Astrocyte of the spinal cord (primary cell): ENCODE measurements around the gene FOXRED2.
A peak's percentile ranks its signal among the peaks of the same experiment; 100 is the strongest.

ENCODE experiments used
- DNase-seq: peaks from one replicate; pipeline ENCODE4 v3.0.0; 2011; ENCODE audit warnings: low read depth, low spot score
- H3K4me3 ChIP-seq: 2 replicates; pipeline ENCODE4 v1.5.1; 2011; ENCODE audit warnings: low read depth, mild to moderate bottlenecking, low read length, moderate library complexity
- CTCF ChIP-seq: IDR thresholded peaks from 2 replicates; pipeline ENCODE4 v1.5.1; 2012; ENCODE audit warnings: low read depth, mild to moderate bottlenecking, low read length, inconsistent platforms
- in situ Hi-C: cut with HindIII; loops from 2 replicates; pipeline ENCODE4 v1.10.0; 2017; ENCODE audit warnings: low sequenced_read_pairs

FOXRED2 gene

GRCh38 chr22:36481393-36482168 lies 25.3 kb downstream of the FOXRED2 start, which contains the start of gene TXN2:
TXN2 (minus strand) TSS chr22:36481640; CDS start chr22:36480837, 803 bp downstream.
- peak; percentile 98 for DNase-seq
- TF ChIP-seq CTCF, result no peak
- peak within 1 kb of the TSS; percentile 79 for H3K4me3 ChIP-seq
- in situ Hi-C loops, result no loop called here

GRCh38 chr22:36480941-36481392 lies 25.9 kb downstream of the FOXRED2 start:
- TF ChIP-seq CTCF, result no peak
- in situ Hi-C loops, result no loop called here
- H3K4me3 ChIP-seq, result peak overlapping the region; percentile 79
- no peak for DNase-seq

- TF ChIP-seq CTCF, result no peak
- in situ Hi-C loops, result no loop called here
- H3K4me3 ChIP-seq, result no peak overlapping the region
- no peak for DNase-seq
These were observed 27.9 kb downstream of the FOXRED2 start for GRCh38 chr22:36478966-36479365.

DNA sequence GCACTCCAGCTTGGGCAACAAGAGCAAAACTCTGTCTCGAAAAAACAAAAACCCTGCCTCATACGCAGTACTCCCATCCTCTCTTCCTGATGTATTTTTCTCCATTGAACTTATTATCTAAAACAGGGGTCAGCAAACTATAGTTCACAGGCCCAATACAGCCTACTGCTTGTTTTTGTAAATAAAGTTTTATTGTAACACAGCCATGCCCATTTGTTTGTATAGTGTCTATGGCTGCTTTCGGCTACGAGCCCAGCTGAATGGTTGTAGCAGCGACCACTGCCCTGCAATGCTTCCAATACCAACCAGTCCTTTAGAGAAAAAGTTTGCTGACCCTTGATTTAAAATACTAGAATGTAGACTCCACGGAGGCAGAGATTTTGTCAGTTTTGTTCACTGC lies 31.5 kb downstream of the FOXRED2 start:
- no peak for TF ChIP-seq CTCF
- no peak overlapping the region for H3K4me3 ChIP-seq
- in situ Hi-C loops, result no loop called here
- no peak for DNase-seq

DNA sequence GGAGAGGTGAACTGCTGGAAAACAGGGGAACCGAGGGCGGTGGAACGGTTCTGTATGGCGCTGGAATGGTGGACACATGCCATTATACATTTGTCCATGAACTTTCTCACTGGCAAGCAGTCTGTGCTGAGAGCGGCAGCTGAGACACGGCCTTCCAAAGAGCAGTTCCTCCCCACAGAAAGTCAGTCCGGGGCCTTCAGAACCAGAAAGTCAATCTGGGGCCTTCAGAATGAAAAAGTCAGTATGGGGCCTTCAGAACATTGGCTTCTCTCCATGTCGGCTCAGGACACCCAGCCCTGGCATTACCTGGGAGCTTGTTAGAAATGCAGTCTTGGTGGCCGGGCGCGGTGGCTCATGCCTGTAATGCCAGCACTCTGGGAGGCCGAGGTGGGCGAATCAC lies 34.2 kb downstream of the FOXRED2 start:
- H3K4me3 ChIP-seq, result no peak overlapping the region
- no peak for TF ChIP-seq CTCF
- no peak for DNase-seq
- in situ Hi-C loops, result no loop called here

DNA sequence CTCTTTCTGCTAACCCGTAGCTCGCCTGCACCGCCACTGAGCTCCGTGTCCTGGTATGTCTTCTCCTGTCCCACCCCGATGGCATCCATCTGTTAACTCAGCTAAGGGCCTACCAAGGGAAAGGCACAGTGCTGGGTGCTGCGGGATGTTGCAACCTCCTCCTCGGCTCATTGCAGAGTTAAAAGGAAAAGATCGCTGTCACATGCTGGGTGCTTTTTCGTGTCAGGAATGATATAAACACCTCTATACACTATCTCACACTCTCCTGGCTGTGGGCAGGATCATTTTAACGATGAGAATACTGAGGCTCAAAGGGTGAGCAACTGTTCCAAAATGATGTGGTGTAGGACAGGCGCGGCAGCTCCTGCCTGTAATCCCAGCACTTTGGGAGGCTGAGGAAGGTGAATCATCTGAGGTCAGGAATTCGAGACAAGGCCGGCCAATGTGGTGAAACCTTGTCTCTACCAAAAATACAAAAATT lies 35.5 kb downstream of the FOXRED2 start:
- TF ChIP-seq CTCF, result no peak
- in situ Hi-C loops, result no loop called here
- H3K4me3 ChIP-seq, result no peak overlapping the region
- DNase-seq, result peak; percentile 57
